Kidney (tissue), 14 donors: ENCODE results near the gene RPL10A. TPM values are rescaled to one million over a fixed set of nuclear protein-coding genes. Genes with fewer than 3 reads are reported as not detected.
"Not testable (repeated sequence)": the region's sequence is repeated elsewhere in the genome, so short reads cannot be mapped to it uniquely, and the experiment has no call there.

ENCODE experiments used
- DNase-seq, 5 donors: peaks; one replicate each; pipeline ENCODE4 v3.0.0-alpha.2; 2013 to 2020
- FAIRE-seq: peaks from 2 replicates; lab custom pipeline; 2012; peaks lifted over from hg19 to GRCh38; lab: Jason Lieb, UNC
- H3K27ac ChIP-seq, 2 donors: one replicate each; pipeline ENCODE4 v1.7.0; 2013; ENCODE audit warnings: low read depth in 2 of 2, low read length in 2 of 2, inconsistent platforms in 1 of 2
- H3K27me3 ChIP-seq: one replicate; pipeline ENCODE4 v1.7.1; 2013; ENCODE audit warnings: low read length, inconsistent platforms; ENCODE audit not compliant: control insufficient read depth, insufficient read depth
- H3K36me3 ChIP-seq, 3 donors: one replicate each; pipeline versions ENCODE4 v1.7.0 to v1.7.1; 2013; ENCODE audit warnings: low read length in 3 of 3, control low read depth in 1 of 3, inconsistent platforms in 1 of 3; ENCODE audit not compliant: insufficient read depth in 3 of 3, control insufficient read depth in 2 of 3
- H3K4me1 ChIP-seq, 3 donors: one replicate each; pipeline versions ENCODE4 v1.7.0 to v1.7.1; 2013; ENCODE audit warnings: low read length in 3 of 3, inconsistent platforms in 1 of 3, low read depth in 1 of 3; ENCODE audit not compliant: control insufficient read depth in 2 of 3, insufficient read depth in 2 of 3
- H3K4me3 ChIP-seq, 3 donors: one replicate each; pipeline versions ENCODE4 v1.7.0 to v1.8.1; 2013; ENCODE audit warnings: low read length in 3 of 3, control low read depth in 1 of 3, inconsistent platforms in 1 of 3
- H3K9ac ChIP-seq, 3 donors: one replicate each; pipeline versions ENCODE4 v1.7.0 to v1.7.1; 2013; ENCODE audit warnings: low read length in 3 of 3, control low read depth in 1 of 3, inconsistent platforms in 1 of 3
- H3K9me3 ChIP-seq, 3 donors: one replicate each; pipeline versions ENCODE4 v1.7.0 to v1.7.1; 2013; ENCODE audit warnings: low read length in 3 of 3, control low read depth in 1 of 3, inconsistent platforms in 1 of 3; ENCODE audit not compliant: control insufficient read depth in 2 of 3, insufficient read depth in 1 of 3
- CTCF ChIP-seq: IDR thresholded peaks from 3 replicates; pipeline ENCODE4 v1.5.1; 2012; ENCODE audit warnings: mild to moderate bottlenecking, moderate library complexity, borderline replicate concordance; ENCODE audit not compliant: insufficient read depth; ENCODE audit errors: extremely low read depth
- intact Hi-C: fragments of 100-400 bp; cut with DNase I; formaldehyde crosslinking; loops from one replicate; pipeline ENCODE4 v1.11.1; 2022
- polyA plus RNA-seq: library from polyadenylated mRNA; stranded (reverse); fragments of 350-450 nt; fragmentation: Illumina TruSeq; extraction: RNeasy Lipid Tissue Mini Kit (QIAGEN cat#74804); gene quantifications from one replicate; pipeline ENCODE4 v1.2.3, GENCODE V29; 2014; ENCODE audit warnings: low read depth, low replicate concordance; ENCODE audit not compliant: insufficient read depth
- total RNA-seq: library from RNA; stranded (reverse); fragmentation: NEBNext Ultra II Directional; extraction: Animal tissue kit (Norgen Biotek cat#: 25700); gene quantifications from one replicate; pipeline ENCODE4 v1.2.1, GENCODE V29; 2021
- donor health status: control.
- donor health status: control.
- donor health status: control.
- donor health status: control.
- donor health status: control.
- donor health status: DM: yes; HTN: yes; CAD: no.
- donor health status: Normal renal cell carcinoma (clear cell type).

The RPL10A gene
- total and polyA plus RNA-seq, 2 donors from 2014 or later = 1,159 to 1,291 TPM

DNA sequence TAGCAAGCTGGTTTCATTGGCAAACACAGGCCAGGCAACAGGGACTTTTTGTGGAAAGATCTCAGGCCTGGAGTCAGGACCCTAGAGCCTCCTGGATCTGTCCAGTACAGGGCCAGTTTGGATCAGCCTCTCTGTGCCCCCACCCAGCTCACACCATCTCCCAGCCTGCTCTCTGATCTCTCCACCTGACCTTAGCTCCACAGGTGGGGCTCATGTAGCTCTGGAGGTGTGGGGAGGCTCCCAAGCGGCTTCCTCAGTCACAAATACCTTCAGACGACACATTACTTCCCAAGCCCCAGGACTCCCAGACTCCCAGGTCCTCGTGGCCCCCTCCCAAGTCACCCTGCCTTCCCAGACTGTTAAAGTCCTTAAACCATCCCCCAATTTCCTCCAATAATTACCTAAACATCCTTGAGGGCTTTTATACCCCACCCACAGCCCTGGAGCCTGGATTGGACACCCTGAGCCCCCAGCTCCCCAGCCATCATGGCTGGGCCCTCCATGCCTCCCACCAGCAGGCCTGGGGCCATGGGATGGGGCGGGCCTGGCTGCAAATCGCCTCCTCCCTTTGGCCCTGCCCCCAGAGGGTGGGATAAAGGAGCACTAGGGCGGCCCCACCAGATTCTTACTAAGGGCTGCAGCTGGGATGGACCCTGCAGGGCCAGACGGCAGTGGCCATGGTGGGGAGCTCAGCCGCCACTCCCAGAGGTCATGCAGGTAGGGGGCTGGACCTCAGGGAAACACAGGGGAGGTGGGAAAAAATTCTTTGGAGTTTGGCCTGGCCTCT lies 31.9 kb upstream of the RPL10A start:
- no peaks in the 10 kb centered on the region for H3K27me3 ChIP-seq
- no peak for FAIRE-seq

GRCh38 chr6:35438378-35439065 lies 29.7 kb upstream of the RPL10A start:
- DNase-seq, H3K36me3 ChIP-seq, intact Hi-C loops, H3K27me3 ChIP-seq, FAIRE-seq, H3K27ac ChIP-seq, H3K9me3 ChIP-seq, H3K9ac ChIP-seq, H3K4me3 ChIP-seq, H3K4me1 ChIP-seq: not testable (repeated sequence)

More for the DNA sequence above, 31.9 kb upstream of the RPL10A start:
- peaks cover 0 to 7% (median 0%) of the 10 kb centered on the region in 3 donors for H3K4me1 ChIP-seq
- no peak for TF ChIP-seq CTCF
- intact Hi-C loops = no loop called here
- no peak overlapping the region for H3K27ac ChIP-seq
- H3K36me3 ChIP-seq = no peaks in the 10 kb centered on the region
- H3K4me3 ChIP-seq = no peak overlapping the region
- no peak overlapping the region for H3K9ac ChIP-seq
- DNase-seq = no peak
- H3K9me3 ChIP-seq = no peaks in the 10 kb centered on the region

DNA sequence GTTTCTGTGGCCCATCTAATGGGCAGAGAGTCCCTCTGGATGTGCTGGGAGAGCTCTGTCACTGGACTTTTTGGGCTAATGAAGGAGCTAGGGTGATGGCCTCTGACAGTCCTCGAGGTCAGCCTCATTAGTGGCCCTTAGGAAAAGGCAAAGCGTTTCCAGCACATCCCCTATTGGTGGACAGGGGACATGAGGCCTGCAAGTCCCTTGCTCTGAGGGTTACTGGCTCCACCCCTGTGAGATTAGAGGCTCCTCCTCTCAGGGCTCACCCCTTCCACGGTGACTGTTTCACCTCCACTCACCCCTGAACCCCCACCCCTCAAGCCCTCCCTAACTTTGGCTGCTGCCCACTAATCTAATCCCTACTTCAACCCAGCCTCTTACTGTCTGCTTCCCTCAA lies 28.9 kb upstream of the RPL10A start:
- no peaks in the 10 kb centered on the region for H3K36me3 ChIP-seq
- no peak overlapping the region for H3K9ac ChIP-seq
- intact Hi-C loops = no loop called here
- TF ChIP-seq CTCF = no peak
- no peak overlapping the region for H3K4me3 ChIP-seq
- no peak overlapping the region for H3K27ac ChIP-seq
- FAIRE-seq (no peak), DNase-seq (no peak)
- H3K27me3 ChIP-seq = no peaks in the 10 kb centered on the region
- no peaks in the 10 kb centered on the region for H3K9me3 ChIP-seq
- peaks cover 0 to 7% (median 0%) of the 10 kb centered on the region in 3 donors for H3K4me1 ChIP-seq

DNA sequence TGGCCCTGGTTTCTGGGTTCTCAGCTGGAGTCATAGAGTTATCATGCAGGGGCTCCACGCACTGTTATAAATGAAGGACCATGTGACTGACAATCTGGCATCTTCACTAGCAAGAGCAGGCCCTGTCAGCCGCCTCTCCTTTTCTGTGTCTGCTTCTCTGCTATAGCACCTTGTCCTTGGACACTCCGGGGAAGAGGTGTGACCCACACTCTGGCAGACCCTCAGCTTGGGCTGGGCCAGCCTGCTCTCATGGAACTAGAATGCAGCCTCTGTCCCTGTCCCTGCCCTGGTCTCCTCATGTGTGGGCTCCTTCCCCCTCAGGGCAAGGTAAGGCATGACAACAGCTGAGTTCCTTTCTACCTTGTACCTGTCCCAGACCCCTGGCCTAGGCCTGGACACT lies 27.0 kb upstream of the RPL10A start:
- no peaks in the 10 kb centered on the region for H3K36me3 ChIP-seq
- H3K4me1 ChIP-seq = no peaks in the 10 kb centered on the region
- intact Hi-C loops = loop anchor here (10.0 kb wide), 1 partner anchor 96 kb away; the partner anchor contains the start of gene PPARD
- no peak overlapping the region for H3K9ac ChIP-seq
- no peaks in the 10 kb centered on the region for H3K9me3 ChIP-seq
- no peaks in the 10 kb centered on the region for H3K27me3 ChIP-seq
- no peak overlapping the region for H3K27ac ChIP-seq
- TF ChIP-seq CTCF = no peak
- H3K4me3 ChIP-seq = no peak overlapping the region
- FAIRE-seq (no peak), DNase-seq (no peak)
